Gastrocnemius medialis (tissue), 4 donors: ENCODE data around the gene NRN1L. TPM values are rescaled to one million over a fixed set of nuclear protein-coding genes. Genes with fewer than 3 reads are reported as not detected.

Experiments used
- ATAC-seq, 2 donors: fragments of 150-250 bp; one replicate each; pipeline ENCODE4 v1.9.1; 2016
- DNase-seq, 2 donors: peaks; one replicate each; pipeline ENCODE4 v3.0.0-alpha.2; 2019
- H3K27ac ChIP-seq, 4 donors: fragments of 200-600 bp; sonication (generic); 1 replicate in 1 of 4; 2 replicates in 3 of 4; pipeline ENCODE4 v1.5.1; 2016 to 2018; ENCODE audit warnings: mild to moderate bottlenecking in 2 of 4, moderate library complexity in 1 of 4
- H3K27me3 ChIP-seq, 3 donors: fragments of 200-600 bp; sonication (generic) in 2 of 3; 1 replicate in 1 of 3; 2 replicates in 2 of 3; pipeline versions ENCODE4 v1.5.1 to v1.6.0; 2016 to 2019; ENCODE audit warnings: mild to moderate bottlenecking in 1 of 3, moderate library complexity in 1 of 3
- H3K36me3 ChIP-seq, 2 donors: fragments of 200-600 bp; sonication (generic) in 1 of 2; one replicate each; pipeline ENCODE4 v1.5.1; 2017 to 2018
- H3K4me1 ChIP-seq, 2 donors: fragments of 200-600 bp; sonication (generic) in 1 of 2; one replicate each; pipeline ENCODE4 v1.5.1; 2016 to 2017; ENCODE audit warnings: mild to moderate bottlenecking in 2 of 2
- H3K4me3 ChIP-seq, 4 donors: fragments of 200-600 bp; sonication (generic) in 3 of 4; 1 replicate in 1 of 4; 2 replicates in 3 of 4; pipeline ENCODE4 v1.5.1; 2016 to 2019; ENCODE audit warnings: mild to moderate bottlenecking in 2 of 4
- H3K9me3 ChIP-seq, 3 donors: fragments of 200-600 bp; sonication (generic) in 2 of 3; 1 replicate in 1 of 3; 2 replicates in 2 of 3; pipeline ENCODE4 v1.5.1; 2016 to 2019
- CTCF ChIP-seq, 5 experiments: fragments of 450-650 bp in 3 of 5; fragments of 200-600 bp in 2 of 5; sonication (generic) in 2 of 5; IDR thresholded peaks in 4 of 5; conservative IDR thresholded peaks in 1 of 5; 1 replicate in 4 of 5; 2 replicates in 1 of 5; pipeline ENCODE4 v1.5.1; 2016 to 2019; ENCODE audit warnings: antibody characterized with exemption in 5 of 5, mild to moderate bottlenecking in 3 of 5, moderate library complexity in 3 of 5
- POLR2A ChIP-seq, 2 donors: fragments of 450-650 bp; IDR thresholded peaks; one replicate each; pipeline ENCODE4 v1.6.1; 2017; ENCODE audit warnings: antibody characterized with exemption in 2 of 2, mild to moderate bottlenecking in 2 of 2, moderate library complexity in 2 of 2
- in situ Hi-C, 4 donors: fragments of 200-750 bp; cut with MboI; loops; one replicate each; pipeline versions ENCODE4 v1.15.0 to v1.8.0; 2017; ENCODE audit warnings: low sequenced_read_pairs in 4 of 4
- intact Hi-C: fragments of 100-400 bp; cut with DNase I; formaldehyde crosslinking; loops from one replicate; pipeline ENCODE4 v1.15.1; 2023; ENCODE audit warnings: low total_unique reads
- total RNA-seq, 4 donors: library from RNA; depleted of rRNA; stranded (reverse); fragments of >200 nt; gene quantifications; one replicate each; pipeline versions ENCODE4 v1.1.0 to v1.2.3, GENCODE V29; 2016

NRN1L gene
- total RNA-seq, 4 donors from 2014 or later = 0.87 to 2.8 (median 1.1) TPM; not detected in 1

- Histone ChIP-seq H3K4me3 (no peak overlapping the region), H3K27ac (peak overlapping the region; percentile 87 to 95 (median 90)), H3K36me3 (peaks cover 2 to 67% of the 10 kb centered on the region in 2 donors), H3K27me3 (no peaks in the 10 kb centered on the region), H3K4me1 (peaks cover 51 to 59% of the 10 kb centered on the region in 2 donors), H3K9me3 (no peaks in the 10 kb centered on the region)
- TF ChIP-seq CTCF (IDR thresholded peaks at IDR 0.05 in 4 of 5, conservative IDR thresholded peaks at IDR 0.05 in 1 of 5) (no peak), POLR2A (IDR thresholded peaks at IDR 0.05) (no peak)
- DNase-seq = peak in 1 of 2 donors; percentile 76
- in situ Hi-C loops (loop anchor here in 1 of 4 donors (10.0 kb wide), 1 partner anchor 54 kb away; the partner anchor contains the start of genes CTRL and PSMB10), intact Hi-C loops (loop anchor here (5.0 kb wide), 1 partner anchor 162 kb away; no protein-coding TSS in a partner anchor)
- peak in 1 of 2 donors; percentile 22 for ATAC-seq
These were observed 4.1 kb upstream of the NRN1L start for GRCh38 chr16:67880584-67880983.

- no peak for TF ChIP-seq CTCF (IDR thresholded peaks at IDR 0.05 in 4 of 5, conservative IDR thresholded peaks at IDR 0.05 in 1 of 5)
- TF ChIP-seq POLR2A (IDR thresholded peaks at IDR 0.05) = peak in 1 of 2 donors; percentile 13
- peaks cover 2 to 64% of the 10 kb centered on the region in 2 donors for H3K36me3 ChIP-seq
- peaks cover 51 to 52% of the 10 kb centered on the region in 2 donors for H3K4me1 ChIP-seq
- ATAC-seq (peak; percentile 51 to 63), DNase-seq (peak; percentile 34 to 82)
- no peaks in the 10 kb centered on the region for H3K9me3 ChIP-seq
- in situ Hi-C loops = loop anchor here in 1 of 4 donors (10.0 kb wide), 1 partner anchor 53 kb away; the partner anchor contains the start of genes CTRL and PSMB10
- intact Hi-C loops = loop anchor here (2.0 to 5.0 kb wide), 2 partner anchors 35 to 161 kb away; no protein-coding TSS in a partner anchor
- H3K4me3 ChIP-seq = no peak overlapping the region
- no peaks in the 10 kb centered on the region for H3K27me3 ChIP-seq
- peak overlapping the region; percentile 87 to 95 (median 90) for H3K27ac ChIP-seq
These were observed 3.0 kb upstream of the NRN1L start for GRCh38 chr16:67881621-67882161.

- DNase-seq (peak; percentile 74 to 90), ATAC-seq (peak; percentile 65 to 74)
- H3K9me3 ChIP-seq = no peaks in the 10 kb centered on the region
- no peak overlapping the region for H3K4me3 ChIP-seq
- H3K36me3 ChIP-seq = peaks cover 2 to 55% of the 10 kb centered on the region in 2 donors
- in situ Hi-C loops (loop anchor here in 1 of 4 donors (10.0 kb wide), 1 partner anchor 52 kb away; the partner anchor contains the start of genes CTRL and PSMB10), intact Hi-C loops (loop anchor here (2.0 to 5.0 kb wide), 2 partner anchors 34 to 160 kb away; no protein-coding TSS in a partner anchor)
- H3K27ac ChIP-seq = peak overlapping the region; percentile 87 to 95 (median 90)
- H3K27me3 ChIP-seq = no peaks in the 10 kb centered on the region
- TF ChIP-seq POLR2A (IDR thresholded peaks at IDR 0.05) (peak; percentile 27 to 48), CTCF (IDR thresholded peaks at IDR 0.05 in 4 of 5, conservative IDR thresholded peaks at IDR 0.05 in 1 of 5) (peak in 1 of 5 experiments; percentile 22)
- peaks cover 51 to 52% of the 10 kb centered on the region in 2 donors for H3K4me1 ChIP-seq
These were observed 2.1 kb upstream of the NRN1L start for GRCh38 chr16:67882374-67883145.

GRCh38 chr16:67883146-67883871 lies 1.4 kb upstream of the NRN1L start:
- no peak overlapping the region for H3K4me3 ChIP-seq
- in situ Hi-C loops (loop anchor here in 1 of 4 donors (10.0 kb wide), 1 partner anchor 51 kb away; the partner anchor contains the start of genes CTRL and PSMB10), intact Hi-C loops (loop anchor here (2.0 to 5.0 kb wide), 2 partner anchors 33 to 159 kb away; no protein-coding TSS in a partner anchor)

More at GRCh38 chr16:67883146-67883871, 1.4 kb upstream of the NRN1L start:
- Histone ChIP-seq H3K9me3 (no peaks in the 10 kb centered on the region), H3K27ac (peak overlapping the region; percentile 87 to 95 (median 90)), H3K27me3 (no peaks in the 10 kb centered on the region), H3K4me1 (peaks cover 51 to 52% of the 10 kb centered on the region in 2 donors), H3K36me3 (peaks cover 2 to 48% of the 10 kb centered on the region in 2 donors)
- DNase-seq = no peak
- no peak for ATAC-seq
- no peak for TF ChIP-seq CTCF (IDR thresholded peaks at IDR 0.05 in 4 of 5, conservative IDR thresholded peaks at IDR 0.05 in 1 of 5)
- TF ChIP-seq POLR2A (IDR thresholded peaks at IDR 0.05) = no peak
